OCI-LY1 (cell line): Measurements from ENCODE around the gene COL11A2.

Experiments used
- H2AFZ ChIP-seq: fragments of 200-600 bp; sonication (generic), shearing (Covaris generic); 2 replicates; pipeline ENCODE4 v1.6.0; 2014; ENCODE audit warnings: antibody characterized with exemption, mild to moderate bottlenecking, low read length
- H3F3A ChIP-seq: fragments of 200-600 bp; sonication (generic), shearing (Covaris generic); 2 replicates; pipeline ENCODE4 v1.6.0; 2014; ENCODE audit warnings: mild to moderate bottlenecking, antibody characterized with exemption, low read length, moderate library complexity; ENCODE audit not compliant: insufficient read depth
- H3K27ac ChIP-seq: fragments of 200-600 bp; sonication (generic); 2 replicates; pipeline ENCODE4 v1.5.1; 2014; ENCODE audit warnings: low read length, mixed run types, mild to moderate bottlenecking, low read depth; ENCODE audit not compliant: poor library complexity, severe bottlenecking
- H3K27me3 ChIP-seq: fragments of 200-600 bp; sonication (generic); 2 replicates; pipeline ENCODE4 v1.6.0; 2014; ENCODE audit warnings: antibody characterized with exemption, mild to moderate bottlenecking, low read length, moderate library complexity; ENCODE audit not compliant: insufficient read depth
- H3K36me3 ChIP-seq: fragments of 200-600 bp; sonication (generic); 2 replicates; pipeline ENCODE4 v1.6.1; 2014; ENCODE audit warnings: mild to moderate bottlenecking, antibody characterized with exemption, low read length, moderate library complexity, mixed read lengths; ENCODE audit not compliant: insufficient read depth
- H3K4me1 ChIP-seq: fragments of 200-600 bp; sonication (generic); 2 replicates; pipeline ENCODE4 v1.5.1; 2014; ENCODE audit warnings: mild to moderate bottlenecking, low read length, moderate library complexity; ENCODE audit not compliant: insufficient read depth, severe bottlenecking
- H3K4me2 ChIP-seq: fragments of 200-600 bp; sonication (generic), shearing (Covaris generic); 2 replicates; pipeline ENCODE4 v1.6.1; 2014; ENCODE audit warnings: low read length
- H3K4me3 ChIP-seq: fragments of 200-600 bp; sonication (generic); 2 replicates; pipeline ENCODE4 v1.5.1; 2014; ENCODE audit warnings: low read length, low read depth, mild to moderate bottlenecking, mixed read lengths; ENCODE audit not compliant: poor library complexity, severe bottlenecking
- H3K79me2 ChIP-seq: fragments of 200-600 bp; shearing (Covaris generic); 2 replicates; pipeline ENCODE4 v1.6.1; 2016; ENCODE audit warnings: mixed run types, low read length, mixed read lengths; ENCODE audit not compliant: insufficient read depth
- H3K9ac ChIP-seq: fragments of 200-600 bp; sonication (generic), shearing (Covaris generic); 2 replicates; pipeline ENCODE4 v1.6.1; 2014; ENCODE audit warnings: mild to moderate bottlenecking, low read length, mixed read lengths
- H3K9me2 ChIP-seq: fragments of 200-600 bp; sonication (generic), shearing (Covaris generic); 2 replicates; pipeline ENCODE4 v1.6.1; 2014; ENCODE audit warnings: low read depth, mild to moderate bottlenecking, low read length, mixed read lengths
- H3K9me3 ChIP-seq: fragments of 200-600 bp; shearing (Covaris generic); 2 replicates; pipeline ENCODE4 v1.6.1; 2014; ENCODE audit warnings: low read length, mixed read lengths
- H4K20me1 ChIP-seq: fragments of 200-600 bp; sonication (generic), shearing (Covaris generic); 2 replicates; pipeline ENCODE4 v1.6.0; 2016; ENCODE audit warnings: mild to moderate bottlenecking, low read length; ENCODE audit not compliant: insufficient read depth
- CTCF ChIP-seq: fragments of 200-600 bp; sonication (generic), shearing (Covaris generic); IDR thresholded peaks from 2 replicates; pipeline ENCODE4 v1.5.1; 2017; ENCODE audit warnings: mild to moderate bottlenecking, antibody characterized with exemption, low read length, moderate library complexity, mixed read lengths
- EZH2 ChIP-seq: fragments of 200-600 bp; sonication (generic), shearing (Covaris generic); IDR thresholded peaks from 2 replicates; pipeline ENCODE4 v1.8.0; 2017; ENCODE audit warnings: borderline replicate concordance, mixed run types, mild to moderate bottlenecking, antibody characterized with exemption, low read length, moderate library complexity, mixed read lengths

Gene COL11A2

GRCh38 chr6:33118525-33119123, 73.6 kb downstream of the COL11A2 start:
- no peak overlapping the region for H3K27ac ChIP-seq
- H4K20me1 ChIP-seq = no peaks in the 10 kb centered on the region
- no peak overlapping the region for H2AFZ ChIP-seq
- no peaks in the 10 kb centered on the region for H3K79me2 ChIP-seq
- peaks cover 7% of the 10 kb centered on the region; the same call in 1 of the 2 replicates for H3K27me3 ChIP-seq
- no peaks in the 10 kb centered on the region for H3F3A ChIP-seq
- no peak overlapping the region for H3K4me3 ChIP-seq
- no peaks in the 10 kb centered on the region for H3K9me2 ChIP-seq
- H3K4me1 ChIP-seq = no peaks in the 10 kb centered on the region
- H3K36me3 ChIP-seq = no peaks in the 10 kb centered on the region
- peaks cover 8% of the 10 kb centered on the region for H3K9me3 ChIP-seq
- no peak overlapping the region for H3K9ac ChIP-seq
- TF ChIP-seq CTCF (peak; percentile 66), EZH2 (no peak)
- no peak overlapping the region for H3K4me2 ChIP-seq

- Histone ChIP-seq H3K27me3 (peaks cover 1% of the 10 kb centered on the region; the same call in 1 of the 2 replicates), H3K4me2 (no peak overlapping the region), H3K9ac (no peak overlapping the region)
Measured at GRCh38 chr6:33117811-33118277, 74.4 kb downstream of the COL11A2 start.

GRCh38 chr6:33116841-33117711, 75.2 kb downstream of the COL11A2 start:
- no peak for TF ChIP-seq CTCF
- no peak for TF ChIP-seq EZH2
- Histone ChIP-seq H3K9ac (no peak overlapping the region), H3K4me2 (no peak overlapping the region), H3K79me2 (no peaks in the 10 kb centered on the region), H3K27ac (no peak overlapping the region), H2AFZ (no peak overlapping the region), H4K20me1 (no peaks in the 10 kb centered on the region), H3K36me3 (no peaks in the 10 kb centered on the region), H3K9me2 (no peaks in the 10 kb centered on the region), H3F3A (no peaks in the 10 kb centered on the region), H3K4me3 (no peak overlapping the region), H3K9me3 (no peaks in the 10 kb centered on the region), H3K4me1 (no peaks in the 10 kb centered on the region), H3K27me3 (no peaks in the 10 kb centered on the region)

More at GRCh38 chr6:33117811-33118277, 74.4 kb downstream of the COL11A2 start:
- 0 out of 2 replicates have a peak, but pooled peaks cover under 1% of the 10 kb centered on the region for H3K9me3 ChIP-seq
- H3K79me2 ChIP-seq = no peaks in the 10 kb centered on the region
- H3K9me2 ChIP-seq = no peaks in the 10 kb centered on the region
- H3K4me3 ChIP-seq = no peak overlapping the region
- no peak for TF ChIP-seq EZH2
- no peak for TF ChIP-seq CTCF
- no peak overlapping the region for H3K27ac ChIP-seq
- no peaks in the 10 kb centered on the region for H3K36me3 ChIP-seq
- H3F3A ChIP-seq = no peaks in the 10 kb centered on the region
- no peaks in the 10 kb centered on the region for H3K4me1 ChIP-seq
- no peaks in the 10 kb centered on the region for H4K20me1 ChIP-seq
- H2AFZ ChIP-seq = no peak overlapping the region
